Esophagus muscularis mucosa (tissue), 3 donors: Measurements from ENCODE around the gene DRP2.

Source experiments
- POLR2A ChIP-seq: fragments of 450-650 bp; IDR thresholded peaks from one replicate; pipeline ENCODE4 v1.6.1; 2017; ENCODE audit warnings: antibody characterized with exemption, moderate library complexity, mild to moderate bottlenecking, low read depth
- TF ChIP-seq, protein P1 (sequence below), 3 experiments: fragments of 200-600 bp in 2 of 3; fragments of 450-650 bp in 1 of 3; sonication (generic) in 2 of 3; IDR thresholded peaks; one replicate each; pipeline ENCODE4 v1.5.1; 2017 to 2019; ENCODE audit warnings: antibody characterized with exemption in 3 of 3, mild to moderate bottlenecking in 2 of 3, moderate library complexity in 1 of 3

DNA sequence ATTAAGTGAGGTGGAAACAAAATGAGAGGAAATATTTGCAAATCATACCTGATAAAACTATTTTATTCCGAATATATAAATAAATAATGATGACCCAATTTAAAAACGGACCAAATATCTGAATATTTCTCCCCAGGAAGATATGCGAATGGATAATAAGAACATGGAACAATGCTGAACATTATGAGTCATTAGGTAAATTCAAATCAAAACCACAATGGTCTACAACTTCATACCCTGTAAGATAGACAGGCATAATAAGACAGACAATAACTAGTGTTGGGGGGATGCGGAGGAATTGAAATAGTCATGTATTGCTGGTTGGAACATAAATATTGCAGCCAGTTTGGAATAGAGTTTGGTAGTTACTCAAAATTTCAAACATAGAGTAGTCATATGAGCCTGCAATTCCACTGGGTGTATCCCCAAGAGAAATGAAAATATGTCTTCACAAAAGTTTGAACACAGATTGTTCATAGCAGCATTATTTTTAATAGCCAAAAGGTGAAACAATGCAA is 47.6 kb upstream of the DRP2 start:
- TF ChIP-seq, protein P1, sequence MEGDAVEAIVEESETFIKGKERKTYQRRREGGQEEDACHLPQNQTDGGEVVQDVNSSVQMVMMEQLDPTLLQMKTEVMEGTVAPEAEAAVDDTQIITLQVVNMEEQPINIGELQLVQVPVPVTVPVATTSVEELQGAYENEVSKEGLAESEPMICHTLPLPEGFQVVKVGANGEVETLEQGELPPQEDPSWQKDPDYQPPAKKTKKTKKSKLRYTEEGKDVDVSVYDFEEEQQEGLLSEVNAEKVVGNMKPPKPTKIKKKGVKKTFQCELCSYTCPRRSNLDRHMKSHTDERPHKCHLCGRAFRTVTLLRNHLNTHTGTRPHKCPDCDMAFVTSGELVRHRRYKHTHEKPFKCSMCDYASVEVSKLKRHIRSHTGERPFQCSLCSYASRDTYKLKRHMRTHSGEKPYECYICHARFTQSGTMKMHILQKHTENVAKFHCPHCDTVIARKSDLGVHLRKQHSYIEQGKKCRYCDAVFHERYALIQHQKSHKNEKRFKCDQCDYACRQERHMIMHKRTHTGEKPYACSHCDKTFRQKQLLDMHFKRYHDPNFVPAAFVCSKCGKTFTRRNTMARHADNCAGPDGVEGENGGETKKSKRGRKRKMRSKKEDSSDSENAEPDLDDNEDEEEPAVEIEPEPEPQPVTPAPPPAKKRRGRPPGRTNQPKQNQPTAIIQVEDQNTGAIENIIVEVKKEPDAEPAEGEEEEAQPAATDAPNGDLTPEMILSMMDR (IDR thresholded peaks at IDR 0.05), result no peak
- no peak for TF ChIP-seq POLR2A
